ENCODE results near the gene ARSJ.

ARSJ gene

DNA sequence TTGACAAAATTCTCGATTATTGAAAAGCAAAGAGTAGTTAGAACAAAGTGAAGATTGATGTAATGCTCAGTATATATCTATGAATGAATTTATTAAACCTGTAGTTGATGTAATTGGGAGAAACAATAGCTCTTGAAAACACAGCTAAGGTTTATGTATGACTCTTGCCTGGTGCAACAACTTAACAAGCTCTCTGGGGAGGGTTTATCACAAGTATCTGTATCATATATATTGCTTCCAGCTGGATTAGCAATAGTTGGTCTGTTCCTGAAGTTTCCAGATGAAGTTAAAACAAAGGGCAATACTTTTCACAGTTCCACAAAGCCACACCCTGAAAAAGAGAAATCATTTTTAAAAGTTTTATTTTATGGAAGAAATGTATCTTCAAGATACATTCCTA is 91.4 kb downstream of the ARSJ start:
- DNase-seq: no peak

DNA sequence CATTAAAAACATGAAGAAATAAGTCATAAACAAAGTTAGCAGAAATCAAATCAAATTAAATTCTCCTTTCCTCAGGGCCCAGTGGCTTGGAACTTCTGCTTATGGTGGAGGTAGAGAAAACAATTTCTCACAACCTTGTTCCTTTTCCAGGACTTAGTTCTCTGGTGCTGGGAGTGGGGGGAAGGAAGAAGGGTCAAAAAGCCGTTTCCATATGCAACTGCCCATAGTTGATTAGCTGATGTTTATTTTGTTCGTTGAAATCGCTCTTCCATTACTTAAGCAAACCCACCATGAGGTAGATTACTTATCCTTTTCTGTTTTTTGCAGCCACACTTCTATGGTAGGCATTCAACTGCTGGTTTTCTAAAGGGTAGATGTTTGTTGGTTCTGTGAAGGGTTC is 94.2 kb downstream of the ARSJ start:
- no peak for DNase-seq

GRCh38 chr4:113884655-113885054 is 94.8 kb downstream of the ARSJ start:
- DNase-seq: no peak

DNA sequence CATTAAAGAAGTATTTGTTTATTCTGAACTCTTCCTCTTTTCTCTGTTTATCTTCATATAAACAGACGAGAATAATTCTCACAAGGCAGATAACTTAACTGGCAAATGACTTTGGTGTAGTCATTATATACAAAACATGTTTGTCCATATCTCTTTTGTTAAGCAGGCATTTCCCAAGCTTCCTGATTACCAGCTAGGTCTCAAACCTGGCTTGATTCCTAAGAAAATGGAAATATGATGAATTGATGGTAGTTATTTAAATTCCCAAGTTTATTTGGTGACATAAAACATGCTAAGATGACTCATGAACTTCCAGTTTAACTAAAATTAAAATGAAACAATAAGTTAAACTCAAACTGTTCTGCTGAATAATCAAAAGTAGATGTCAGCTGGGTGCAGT is 96.8 kb downstream of the ARSJ start:
- DNase-seq: no peak

- no peak for DNase-seq
Observed at GRCh38 chr4:113881256-113881655, 98.2 kb downstream of the ARSJ start.

DNA sequence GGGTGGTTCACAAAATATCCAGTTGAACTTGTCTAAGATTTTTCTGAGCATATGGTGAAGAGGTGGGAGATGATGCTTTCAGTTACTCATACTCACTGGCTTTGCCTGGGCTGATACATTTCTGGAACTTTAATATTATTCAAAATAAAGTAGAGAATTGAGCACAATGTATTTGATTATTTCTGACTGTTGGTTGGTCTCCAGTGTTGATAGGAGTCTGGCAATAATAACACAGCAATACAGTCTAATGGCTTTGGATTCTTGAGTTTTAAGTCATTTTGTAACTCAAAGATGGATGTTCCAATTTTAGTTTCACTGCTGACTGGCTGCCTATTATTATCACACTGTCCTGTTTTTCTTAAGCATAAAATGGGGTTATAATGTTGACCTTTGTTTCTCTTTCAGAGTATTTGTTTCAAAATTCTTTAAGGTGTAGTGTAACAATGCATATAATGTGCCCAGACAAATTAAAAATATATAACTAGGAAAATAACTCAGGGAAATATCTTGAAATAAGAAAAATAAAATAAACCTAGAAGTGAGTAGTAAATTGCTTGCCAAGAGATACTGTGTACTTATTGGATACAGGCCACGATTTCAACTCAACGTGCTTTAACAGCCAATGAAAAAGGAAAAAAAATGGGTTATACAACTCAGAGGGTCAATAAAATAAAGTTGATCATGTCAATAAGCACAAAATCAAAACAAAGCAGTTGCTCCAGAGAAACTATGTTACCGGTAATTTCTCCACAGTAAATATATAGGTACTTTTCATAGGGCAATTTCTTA is 99.0 kb downstream of the ARSJ start:
- DNase-seq: no peak

- no peak for DNase-seq
Observed at GRCh38 chr4:113878668-113879067, 100.8 kb downstream of the ARSJ start.

GRCh38 chr4:113874480-113874879 is 105.0 kb downstream of the ARSJ start:
- no peak for DNase-seq

GRCh38 chr4:113873508-113873907 is 105.9 kb downstream of the ARSJ start:
- no peak for DNase-seq

DNA sequence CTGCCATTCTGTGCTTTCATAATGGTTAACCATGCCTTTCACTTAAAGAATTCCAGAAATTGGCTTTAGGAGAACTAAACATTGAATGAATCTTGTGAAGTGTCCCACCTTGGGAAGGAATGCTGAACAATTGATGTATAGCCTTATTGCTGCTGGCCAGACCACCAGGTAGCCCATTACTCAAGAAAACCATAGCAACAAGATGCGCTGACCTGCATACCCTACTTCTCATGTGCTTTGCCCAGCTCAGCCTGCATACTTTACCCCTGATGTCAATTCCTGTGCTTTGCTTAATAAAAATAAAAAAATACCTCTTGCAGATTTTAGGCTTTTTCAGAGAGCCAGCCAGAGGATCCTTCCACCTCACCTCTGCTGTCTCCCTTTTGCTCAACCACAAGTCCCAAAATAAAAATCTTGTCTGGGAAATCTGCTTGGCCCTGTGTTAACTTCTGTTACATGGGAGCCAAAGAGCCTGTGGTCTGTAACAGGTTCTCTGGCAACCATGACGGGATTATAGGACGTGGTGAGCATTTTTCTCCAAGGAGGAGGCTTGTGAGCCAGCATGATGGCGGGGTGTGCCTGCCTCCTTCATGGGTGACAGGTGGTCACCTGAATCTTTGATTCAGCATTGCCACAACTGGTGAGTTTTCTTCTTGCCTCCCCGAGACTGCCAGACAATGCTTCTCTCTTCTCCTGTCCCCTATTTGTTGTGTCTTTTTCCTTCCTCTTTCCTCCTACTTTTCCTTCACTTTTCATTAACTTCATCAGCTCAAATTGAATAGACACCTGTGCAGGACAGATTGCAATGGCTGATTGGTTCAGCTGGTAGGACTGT is 106.8 kb downstream of the ARSJ start:
- no peak for DNase-seq

DNA sequence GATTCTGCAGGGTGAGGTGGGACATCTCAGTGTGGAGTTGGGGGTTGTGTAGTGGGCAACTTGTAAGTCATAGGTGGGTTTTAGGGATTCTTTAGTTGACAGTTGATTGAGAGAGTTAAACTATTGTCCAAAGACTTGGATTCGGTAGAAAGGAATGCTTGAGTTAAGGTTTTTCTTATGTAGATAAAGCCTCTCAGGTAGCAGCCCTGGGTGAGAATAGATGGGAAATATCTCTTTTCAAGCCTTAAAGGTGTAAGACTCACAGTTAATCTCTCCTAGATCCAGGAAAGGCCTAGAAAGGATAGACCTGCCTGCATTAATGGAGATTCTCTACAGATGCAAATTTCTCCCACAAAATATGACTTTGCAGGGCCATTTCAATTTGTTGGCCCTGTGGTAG is 108.4 kb downstream of the ARSJ start:
- DNase-seq: no peak

DNA sequence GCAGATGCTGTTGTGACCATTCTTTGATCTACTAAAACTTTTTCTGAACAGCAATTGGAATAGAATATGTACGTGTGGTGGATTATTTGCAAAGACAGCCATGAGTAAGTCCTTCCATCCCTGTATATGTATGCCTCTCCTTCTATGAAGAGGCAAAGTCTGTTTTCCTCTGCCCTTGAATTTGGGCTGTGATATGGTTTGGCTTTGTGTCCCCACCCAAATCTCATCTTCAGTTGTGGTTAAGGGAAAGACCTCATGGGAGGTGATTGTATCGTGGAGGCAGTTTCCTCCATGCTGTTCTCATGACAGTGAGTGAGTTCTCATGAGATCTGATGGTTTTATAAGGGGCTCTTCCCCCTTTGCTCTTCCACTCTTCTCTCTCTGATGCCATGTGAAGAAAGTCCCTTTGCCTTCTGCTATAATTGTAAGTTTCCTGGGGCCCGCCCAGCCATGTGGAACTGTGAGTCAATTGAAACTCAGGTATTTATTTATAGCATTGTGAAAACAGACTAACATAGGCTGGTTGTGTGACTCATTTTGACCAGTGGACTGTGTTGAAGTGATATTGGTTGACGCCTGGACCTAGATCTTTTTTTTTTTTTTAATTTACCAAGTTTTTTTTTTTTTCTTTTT is 109.6 kb downstream of the ARSJ start:
- DNase-seq: no peak

GRCh38 chr4:113866611-113867010 is 112.8 kb downstream of the ARSJ start:
- DNase-seq: no peak

DNA sequence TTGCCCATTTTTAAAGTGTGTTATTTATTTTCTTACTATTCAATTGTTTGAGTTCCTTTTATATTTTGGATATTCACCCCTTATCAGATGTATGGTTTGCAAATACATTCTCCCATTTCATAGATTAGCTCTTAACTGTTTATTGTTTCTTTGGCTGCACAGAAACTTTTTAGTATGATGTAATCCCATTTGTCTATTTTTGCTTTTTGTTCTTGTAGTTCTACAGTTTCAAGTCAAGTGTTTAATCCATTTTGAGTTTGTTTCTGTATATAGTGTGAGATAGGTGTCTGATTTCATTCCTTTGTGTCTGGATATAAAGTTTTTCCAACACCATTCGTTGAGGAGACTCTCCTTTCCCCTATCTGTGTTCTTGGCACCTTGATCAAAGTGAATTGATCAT is 120.5 kb downstream of the ARSJ start:
- DNase-seq: no peak

DNA sequence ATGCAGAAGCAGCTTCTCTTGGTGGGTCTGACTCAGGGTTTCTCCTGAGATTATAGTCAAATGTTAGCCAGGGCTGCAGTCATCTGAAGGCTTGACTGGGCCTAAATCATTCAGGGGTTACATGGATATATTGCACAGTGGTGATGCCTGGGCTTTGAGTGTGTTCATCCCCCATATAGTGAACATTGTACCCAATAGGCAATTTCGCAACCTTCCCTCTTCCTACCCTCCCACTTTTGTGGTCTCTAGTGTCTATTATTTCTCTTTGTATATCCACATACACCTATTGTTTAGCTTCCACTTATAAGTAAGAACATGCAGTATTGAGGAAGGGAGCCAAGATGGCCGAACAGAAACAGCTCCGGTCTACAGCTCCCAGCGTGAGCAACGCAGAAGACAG is 127.6 kb downstream of the ARSJ start:
- DNase-seq: no peak
